CD4-positive, alpha-beta T cell treated with Interleukin-4 for 4 hours (primary cell): ENCODE measurements around the gene TRPM6.
"Not testable (repeated sequence)": the region's sequence is repeated elsewhere in the genome, so short reads cannot be mapped to it uniquely, and the experiment has no call there.

ENCODE experiments used
- DNase-seq: peaks from one replicate; pipeline ENCODE4 v3.0.0-alpha.2; 2020

TRPM6 gene, protein sequence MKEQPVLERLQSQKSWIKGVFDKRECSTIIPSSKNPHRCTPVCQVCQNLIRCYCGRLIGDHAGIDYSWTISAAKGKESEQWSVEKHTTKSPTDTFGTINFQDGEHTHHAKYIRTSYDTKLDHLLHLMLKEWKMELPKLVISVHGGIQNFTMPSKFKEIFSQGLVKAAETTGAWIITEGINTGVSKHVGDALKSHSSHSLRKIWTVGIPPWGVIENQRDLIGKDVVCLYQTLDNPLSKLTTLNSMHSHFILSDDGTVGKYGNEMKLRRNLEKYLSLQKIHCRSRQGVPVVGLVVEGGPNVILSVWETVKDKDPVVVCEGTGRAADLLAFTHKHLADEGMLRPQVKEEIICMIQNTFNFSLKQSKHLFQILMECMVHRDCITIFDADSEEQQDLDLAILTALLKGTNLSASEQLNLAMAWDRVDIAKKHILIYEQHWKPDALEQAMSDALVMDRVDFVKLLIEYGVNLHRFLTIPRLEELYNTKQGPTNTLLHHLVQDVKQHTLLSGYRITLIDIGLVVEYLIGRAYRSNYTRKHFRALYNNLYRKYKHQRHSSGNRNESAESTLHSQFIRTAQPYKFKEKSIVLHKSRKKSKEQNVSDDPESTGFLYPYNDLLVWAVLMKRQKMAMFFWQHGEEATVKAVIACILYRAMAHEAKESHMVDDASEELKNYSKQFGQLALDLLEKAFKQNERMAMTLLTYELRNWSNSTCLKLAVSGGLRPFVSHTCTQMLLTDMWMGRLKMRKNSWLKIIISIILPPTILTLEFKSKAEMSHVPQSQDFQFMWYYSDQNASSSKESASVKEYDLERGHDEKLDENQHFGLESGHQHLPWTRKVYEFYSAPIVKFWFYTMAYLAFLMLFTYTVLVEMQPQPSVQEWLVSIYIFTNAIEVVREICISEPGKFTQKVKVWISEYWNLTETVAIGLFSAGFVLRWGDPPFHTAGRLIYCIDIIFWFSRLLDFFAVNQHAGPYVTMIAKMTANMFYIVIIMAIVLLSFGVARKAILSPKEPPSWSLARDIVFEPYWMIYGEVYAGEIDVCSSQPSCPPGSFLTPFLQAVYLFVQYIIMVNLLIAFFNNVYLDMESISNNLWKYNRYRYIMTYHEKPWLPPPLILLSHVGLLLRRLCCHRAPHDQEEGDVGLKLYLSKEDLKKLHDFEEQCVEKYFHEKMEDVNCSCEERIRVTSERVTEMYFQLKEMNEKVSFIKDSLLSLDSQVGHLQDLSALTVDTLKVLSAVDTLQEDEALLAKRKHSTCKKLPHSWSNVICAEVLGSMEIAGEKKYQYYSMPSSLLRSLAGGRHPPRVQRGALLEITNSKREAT (N-terminal part only)

DNA sequence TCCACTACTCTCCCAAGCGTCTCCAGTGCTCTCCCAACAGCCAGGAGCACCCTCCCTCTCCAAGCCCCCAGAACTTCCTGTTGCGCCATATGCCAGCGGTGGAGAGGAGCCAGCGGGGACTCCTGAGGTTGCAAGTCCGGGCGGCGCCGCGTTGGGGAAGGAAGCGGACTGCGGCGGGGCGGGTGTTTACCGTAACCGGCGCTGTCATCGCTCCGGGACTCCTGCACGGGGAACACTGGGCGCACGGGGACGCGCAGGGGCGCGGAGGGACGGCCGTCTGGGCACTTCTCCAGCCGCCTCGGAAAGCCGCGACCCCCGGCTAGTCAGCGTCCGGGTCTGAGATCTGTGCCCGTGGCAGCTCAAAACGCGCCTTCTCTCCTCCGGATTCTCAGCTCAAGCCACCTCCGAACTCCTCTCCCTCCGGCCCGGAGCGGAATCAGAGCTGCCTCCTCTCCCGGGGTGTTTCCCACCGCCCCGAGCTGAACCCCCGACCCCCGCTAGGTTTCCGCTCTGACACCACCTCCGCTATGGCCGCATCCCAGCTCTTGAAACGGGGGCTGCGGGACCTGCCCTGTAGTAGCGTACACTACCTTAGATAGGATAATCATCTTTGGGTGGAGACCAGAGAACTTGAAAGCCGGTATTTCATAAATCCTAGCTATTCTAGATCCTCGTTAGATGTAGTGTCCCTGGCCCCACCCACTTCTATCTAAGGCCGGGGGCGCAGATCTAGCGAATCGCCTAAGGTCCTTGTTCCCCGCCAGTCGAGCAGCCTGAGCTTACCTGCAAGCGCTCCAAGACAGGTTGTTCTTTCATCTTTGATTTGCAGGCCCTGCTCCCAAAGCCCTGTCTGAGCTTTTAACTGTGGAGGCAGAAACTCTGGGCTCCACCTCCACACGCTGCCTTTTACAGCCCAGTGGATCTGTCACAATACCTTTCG lies at the start of gene TRPM6:
Gene TRPM6, minus strand, starts transcription at position 881 of the 940 bp plus-strand sequence. Its CDS starts 65 bp downstream, at position 816.
- DNase-seq: peak; percentile 20

DNA sequence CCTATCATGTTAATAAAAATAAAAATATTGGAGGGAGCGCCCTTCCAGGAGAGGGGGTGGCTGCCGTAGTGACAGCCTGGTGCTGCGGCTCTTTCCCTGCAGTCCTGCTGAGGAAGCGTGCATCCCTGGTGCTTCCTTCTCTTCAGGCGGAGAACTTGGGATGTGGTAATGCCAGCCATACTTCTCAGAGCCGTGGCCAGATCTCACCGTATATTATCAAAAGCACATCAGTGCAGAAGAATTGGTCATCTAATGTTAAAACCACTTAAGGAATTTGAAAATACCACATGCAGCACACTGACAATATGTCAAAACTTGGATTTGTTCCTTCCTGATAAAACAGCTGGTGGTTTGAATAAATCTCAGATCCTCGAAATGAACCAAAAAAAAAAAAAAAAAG lies 47.3 kb upstream of the TRPM6 start:
- DNase-seq: no peak

DNA sequence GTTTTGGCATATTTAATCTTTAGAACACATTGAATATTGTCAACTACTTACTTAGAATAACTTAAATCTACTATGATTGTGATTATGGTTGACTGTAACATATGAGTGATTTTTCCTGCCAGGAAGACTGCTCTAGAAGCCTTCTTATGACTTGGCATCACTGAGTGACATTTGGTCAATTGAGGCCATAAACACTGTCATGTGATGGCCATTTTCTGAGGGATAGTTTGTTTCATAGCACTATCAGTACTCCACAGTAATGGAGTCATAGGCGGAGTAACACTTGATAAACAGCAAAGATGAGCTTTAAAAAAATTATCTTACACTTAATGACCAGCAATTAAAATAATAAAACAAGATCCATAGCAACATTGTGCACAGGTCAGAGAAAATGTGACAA lies 34.0 kb upstream of the TRPM6 start:
- no peak for DNase-seq

DNA sequence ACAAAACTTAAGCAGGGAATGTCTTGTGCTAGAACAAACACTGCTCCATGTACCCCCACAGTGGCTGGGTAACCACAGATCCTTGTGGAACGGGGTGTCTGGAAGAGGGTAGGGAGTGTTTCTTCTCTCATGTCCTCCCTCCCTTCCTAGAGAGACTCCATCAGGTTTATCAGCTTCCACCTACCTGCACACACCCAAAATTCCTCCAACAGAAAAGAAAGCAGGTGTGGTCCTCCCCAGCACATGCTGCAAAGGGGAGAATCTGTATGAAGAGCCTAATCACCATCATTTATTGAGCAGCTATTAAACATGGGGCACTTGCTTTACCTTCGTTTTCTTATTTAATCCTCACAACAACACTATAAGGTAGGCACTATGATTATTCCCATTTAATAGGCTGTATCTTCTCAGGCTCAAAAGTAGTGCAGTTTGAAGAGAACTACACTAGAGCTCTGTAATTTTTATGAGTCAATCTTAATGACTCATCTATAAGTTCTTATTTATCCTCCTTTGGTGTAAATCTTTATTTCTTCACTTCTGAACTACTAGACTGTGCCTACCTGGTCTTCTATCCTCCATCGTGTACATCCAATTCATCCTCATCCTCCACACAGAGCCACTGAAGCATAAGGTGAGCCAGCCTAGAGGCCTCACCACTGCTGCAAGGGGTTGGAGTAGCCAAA lies 33.4 kb upstream of the TRPM6 start:
- DNase-seq: no peak

DNA sequence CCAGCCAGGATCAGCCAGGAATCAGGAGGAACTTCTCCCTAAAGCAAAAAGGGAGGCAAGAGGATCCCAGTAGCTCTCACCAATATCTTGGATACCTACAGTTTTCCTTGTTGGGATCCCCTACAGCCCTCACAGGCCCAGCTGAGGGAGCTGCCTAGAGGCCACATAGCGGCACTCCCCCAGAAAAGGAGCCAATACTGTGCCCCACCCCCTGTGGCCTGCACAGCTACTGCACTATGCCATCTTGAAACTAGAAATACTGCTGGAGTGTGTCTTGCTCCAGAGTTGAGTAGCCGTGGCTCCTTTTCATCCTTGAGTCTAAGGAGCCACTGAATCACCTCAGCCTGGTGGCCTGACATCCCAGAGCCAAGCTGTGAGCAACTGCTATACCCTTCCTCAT lies 22.3 kb upstream of the TRPM6 start:
- DNase-seq: no peak

DNA sequence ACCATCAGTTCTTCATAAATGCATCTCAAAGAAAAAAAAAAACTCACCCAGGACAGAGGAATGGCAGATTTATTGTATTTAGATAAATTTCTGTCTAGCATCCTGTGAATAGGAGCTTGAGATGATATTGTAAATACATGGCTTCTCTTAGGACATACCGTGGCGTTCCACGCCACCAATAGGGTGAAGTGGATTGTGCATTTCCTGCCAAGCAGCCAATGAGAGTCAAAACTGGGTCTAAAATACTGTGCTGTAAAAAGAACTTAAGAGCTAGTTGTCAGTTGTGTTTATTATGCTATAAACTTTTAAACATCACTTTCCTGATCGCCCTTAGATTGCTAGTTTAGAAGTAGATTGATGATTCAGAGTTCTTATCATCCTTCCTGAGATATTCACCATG lies 20.9 kb upstream of the TRPM6 start:
- no peak for DNase-seq

DNA sequence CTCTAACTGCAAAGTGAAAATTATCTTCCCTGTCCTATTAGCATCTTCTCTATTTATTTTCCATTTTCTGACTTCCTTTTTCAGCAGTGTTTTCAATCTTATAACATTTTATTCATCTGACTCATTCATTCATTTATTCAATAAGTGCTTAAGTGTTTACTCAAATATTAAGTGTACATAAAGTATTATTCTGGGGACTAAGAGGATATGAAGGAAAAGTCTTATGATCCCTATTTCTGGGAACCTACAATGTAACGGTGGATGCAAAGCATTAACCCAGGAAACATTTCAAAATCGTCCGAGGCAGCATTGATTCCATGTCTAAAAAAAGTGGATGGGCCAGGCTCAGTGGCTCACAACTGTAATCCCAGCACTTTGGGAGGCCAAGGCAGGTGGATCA lies 19.4 kb upstream of the TRPM6 start:
- DNase-seq: no peak

DNA sequence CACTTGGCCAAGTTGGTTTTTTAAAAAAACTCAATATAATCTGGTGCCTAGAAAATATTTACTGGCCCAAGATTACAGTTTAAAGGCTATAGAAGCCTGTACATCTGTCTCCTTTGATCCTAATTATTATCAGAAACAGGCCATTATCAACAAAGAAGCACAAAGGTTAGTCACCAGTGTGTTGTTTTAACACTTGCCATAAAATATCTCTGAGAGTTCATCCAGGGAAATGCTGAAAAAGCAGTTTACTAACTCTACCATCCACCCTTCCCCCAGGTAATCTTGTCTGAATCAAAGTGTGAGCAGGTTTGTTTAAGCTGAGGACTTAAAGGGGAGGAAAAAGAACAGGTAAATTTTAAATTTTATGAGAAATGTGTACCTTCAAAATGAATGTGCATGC lies 13.3 kb upstream of the TRPM6 start:
- DNase-seq: no peak

DNA sequence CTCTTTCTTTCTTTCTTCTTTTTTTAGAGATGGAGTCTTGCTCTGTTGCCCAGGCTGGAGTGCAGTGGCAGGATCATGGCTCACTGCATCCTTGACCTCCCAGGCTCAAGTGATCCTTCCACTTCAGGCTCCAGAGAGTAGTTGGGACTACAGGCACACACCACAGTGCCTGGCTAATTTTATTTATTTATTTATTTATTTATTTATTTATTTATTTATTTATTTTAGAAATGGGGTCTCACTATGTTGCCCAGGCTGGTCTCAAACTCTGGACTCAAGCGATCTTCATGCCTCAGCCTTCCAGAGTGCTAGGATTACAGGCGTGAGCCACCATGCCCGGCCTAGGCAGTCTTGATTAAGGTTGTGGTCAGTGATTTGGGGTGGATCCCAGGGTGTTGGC lies 728 bp upstream of the TRPM6 start:
- not testable (repeated sequence) for DNase-seq

DNA sequence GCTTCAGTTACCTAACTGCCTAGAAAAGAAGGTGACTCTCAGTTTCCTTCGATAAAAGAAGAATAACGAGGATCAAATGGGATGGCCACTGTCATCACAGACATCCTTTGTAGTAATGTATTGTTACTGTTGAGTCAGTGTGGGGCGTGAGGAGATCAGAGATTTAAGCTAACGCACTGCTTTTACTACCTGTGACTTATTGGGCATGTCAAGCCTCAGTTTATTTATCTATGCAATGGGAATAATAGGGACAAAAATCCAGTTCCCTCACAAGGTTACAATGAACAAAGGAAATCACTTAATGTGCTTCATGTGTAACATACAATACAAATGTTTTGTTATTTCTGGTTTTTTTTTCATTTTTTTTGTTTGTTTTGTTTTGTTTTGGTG lies 255 bp upstream of the TRPM6 start:
- no peak for DNase-seq

DNA sequence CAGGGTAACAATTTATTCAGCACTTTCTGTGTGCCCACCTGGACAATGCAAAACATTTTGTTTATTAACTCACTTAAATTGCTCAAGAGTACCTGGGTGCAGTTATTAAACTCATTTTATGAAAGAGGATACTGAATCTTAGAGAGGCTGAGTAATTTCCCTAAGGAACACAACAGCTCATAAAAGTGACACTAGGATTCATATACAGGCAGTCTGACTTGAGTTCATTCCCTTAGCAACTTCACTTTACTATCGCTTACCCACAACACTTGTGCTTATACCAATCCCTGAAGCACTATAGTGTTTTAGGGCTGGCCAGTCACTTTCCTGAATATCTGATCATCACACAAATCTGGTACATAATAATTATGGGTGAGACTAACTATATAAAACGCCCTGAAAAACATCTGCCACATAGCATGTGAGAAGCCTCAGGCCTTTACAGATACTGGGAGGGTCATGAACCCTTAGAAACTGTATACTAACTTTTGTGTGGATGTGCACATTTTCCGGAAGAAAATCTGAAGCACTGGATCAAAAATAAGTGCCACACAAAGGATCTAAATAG lies 11.3 kb downstream of the TRPM6 start:
- no peak for DNase-seq

DNA sequence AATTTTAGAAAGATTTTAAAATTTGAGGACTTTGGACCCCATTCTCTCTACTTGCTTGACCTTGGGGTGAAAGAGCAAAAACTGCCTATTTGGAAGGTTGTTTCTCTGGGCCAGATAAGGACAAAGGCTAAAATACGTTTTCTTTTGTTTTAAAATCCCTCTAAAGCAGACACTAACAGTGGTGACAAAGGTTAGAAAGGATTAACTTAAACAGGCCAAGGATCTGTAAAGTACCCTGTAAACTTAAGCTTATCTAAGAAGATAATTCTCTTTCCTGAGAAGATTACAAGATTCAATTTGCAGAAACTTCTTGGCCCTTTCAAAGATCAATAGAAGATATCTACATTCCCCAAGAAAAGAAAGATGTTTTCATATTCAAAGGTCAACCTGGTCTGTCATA lies 12.1 kb downstream of the TRPM6 start:
- no peak for DNase-seq

DNA sequence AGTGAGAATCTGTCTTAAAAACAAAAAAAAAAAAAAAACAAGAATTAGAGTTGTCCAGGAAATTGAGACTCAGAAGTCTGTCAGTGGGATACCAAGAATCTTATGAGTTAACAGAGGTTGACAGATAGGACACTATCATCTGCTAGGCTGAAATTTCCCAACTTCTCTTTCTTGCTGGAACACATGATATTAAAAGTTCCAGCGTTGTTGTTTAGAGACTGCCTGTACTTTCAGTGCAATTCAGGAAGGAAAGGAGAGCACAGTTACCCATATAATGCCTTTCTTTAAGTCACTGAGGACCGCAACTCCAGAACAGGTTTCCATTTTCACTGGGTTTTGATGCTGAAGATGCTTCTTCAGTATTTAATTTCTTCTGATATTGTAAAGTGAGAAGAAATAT lies 13.5 kb downstream of the TRPM6 start:
- DNase-seq: no peak

DNA sequence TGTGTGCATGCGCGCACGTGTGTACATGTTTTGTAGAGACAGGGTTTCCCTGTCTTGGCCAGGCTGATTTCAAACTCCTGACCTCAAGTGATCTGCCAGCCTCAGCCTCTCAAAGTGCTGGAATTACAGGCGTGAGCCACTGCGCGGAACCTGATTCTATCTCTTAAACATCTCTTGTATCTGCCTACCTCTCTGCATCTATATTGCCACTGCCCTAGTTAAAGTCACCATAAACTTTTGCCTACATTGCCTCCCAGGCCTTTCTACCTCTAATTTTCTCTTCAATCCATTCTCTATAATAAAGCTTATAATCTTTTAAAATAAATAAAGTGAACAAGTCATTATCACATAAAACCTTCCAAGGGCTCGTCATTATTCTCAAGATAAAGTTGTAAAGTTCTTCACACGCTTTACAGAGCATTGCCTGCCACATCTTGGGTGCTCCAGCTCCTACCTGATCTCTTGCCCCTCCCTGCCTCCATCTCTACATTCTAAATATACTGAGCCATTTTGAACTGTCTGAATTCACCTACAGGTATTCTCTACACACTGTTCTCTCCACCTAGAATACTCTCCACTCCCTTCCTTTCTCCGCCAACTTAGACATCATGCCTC lies 15.0 kb downstream of the TRPM6 start:
- DNase-seq: no peak

DNA sequence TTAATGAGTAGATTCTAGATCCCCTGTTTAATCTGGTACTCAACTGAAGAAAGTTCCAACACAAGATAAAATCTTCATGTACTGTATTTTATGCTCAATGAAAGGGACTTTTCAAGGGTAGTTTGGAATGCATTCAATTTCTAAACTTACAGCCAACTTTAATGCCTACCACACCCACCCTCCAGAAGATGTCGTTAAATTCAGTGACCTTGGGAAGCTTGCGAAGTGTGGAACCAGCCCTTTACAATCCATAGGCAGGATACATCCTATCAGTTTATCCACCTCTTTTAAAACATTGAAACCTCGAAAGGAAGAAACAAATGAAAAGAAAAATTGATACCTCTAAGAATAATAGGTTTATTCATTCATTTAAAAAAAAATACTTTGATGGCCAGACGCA lies 20.2 kb downstream of the TRPM6 start:
- DNase-seq: no peak

DNA sequence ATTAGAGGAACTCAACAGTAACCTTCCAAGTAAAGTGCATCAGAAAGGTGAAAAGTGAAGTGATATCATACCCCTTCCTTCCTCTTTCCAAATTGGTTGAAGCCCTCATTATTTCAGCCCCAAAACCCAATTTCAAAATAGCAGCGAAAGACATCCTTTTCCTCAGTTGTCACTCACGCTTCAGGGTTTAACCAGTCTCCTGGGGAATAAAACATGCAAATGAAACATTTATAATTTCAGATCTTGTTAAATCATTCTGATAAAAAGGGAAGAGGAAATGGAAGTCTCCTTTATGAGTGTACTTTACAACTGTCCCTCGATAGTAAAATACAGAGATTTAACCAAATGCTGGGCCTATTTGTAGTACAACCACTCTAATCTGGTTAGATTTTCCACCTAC lies 22.5 kb downstream of the TRPM6 start:
- DNase-seq: no peak

DNA sequence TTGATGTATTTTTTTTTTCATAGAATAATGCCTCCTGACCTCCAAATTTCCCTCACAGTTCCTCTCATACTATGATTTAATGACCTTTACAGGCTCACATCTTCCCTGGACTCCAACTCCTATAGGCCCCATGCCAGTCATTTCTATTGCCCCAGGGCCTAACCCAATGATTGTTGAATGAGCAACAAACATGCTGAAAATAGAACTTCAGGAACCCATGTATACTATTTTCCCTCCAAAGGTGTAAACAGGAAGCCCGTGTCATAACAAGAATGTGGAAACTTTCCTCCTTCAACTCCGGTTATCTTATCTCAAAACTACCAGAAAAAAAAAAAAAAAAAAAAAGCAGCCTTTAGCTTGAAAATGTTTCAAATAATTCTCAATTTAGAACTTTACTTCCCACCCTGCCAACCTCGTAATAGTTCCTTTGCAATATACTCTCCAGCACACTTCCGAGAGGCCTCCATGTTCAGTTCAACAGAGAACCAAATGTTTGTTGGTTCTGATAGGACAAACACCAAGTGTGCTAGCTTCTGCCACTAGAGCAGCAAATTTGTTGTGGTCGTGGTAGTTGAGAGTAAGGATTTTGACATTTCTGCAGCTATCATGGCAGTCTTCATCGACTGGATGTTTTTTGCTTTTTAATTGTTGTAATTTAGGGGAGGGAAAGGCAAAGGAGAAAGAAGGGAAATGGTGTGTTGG lies 25.8 kb downstream of the TRPM6 start:
- DNase-seq: no peak

DNA sequence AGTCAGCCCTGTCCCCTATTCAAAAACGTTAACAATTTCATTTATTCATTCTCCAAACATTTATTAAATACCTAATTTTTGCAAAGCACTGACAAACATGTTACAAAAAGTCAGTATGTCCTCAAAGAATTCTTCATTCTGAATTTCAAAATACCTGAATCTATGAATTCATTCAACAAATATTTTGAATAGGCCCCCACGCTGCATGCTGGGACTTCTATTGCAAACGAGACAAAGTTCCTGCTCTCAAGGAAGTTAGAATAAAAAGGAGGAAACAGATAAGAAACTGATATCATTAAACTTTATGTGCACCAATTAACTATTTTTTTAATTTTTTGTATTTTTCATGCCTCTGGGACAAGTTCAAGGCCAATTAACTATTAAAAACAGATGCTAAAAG lies 26.6 kb downstream of the TRPM6 start:
- DNase-seq: no peak

DNA sequence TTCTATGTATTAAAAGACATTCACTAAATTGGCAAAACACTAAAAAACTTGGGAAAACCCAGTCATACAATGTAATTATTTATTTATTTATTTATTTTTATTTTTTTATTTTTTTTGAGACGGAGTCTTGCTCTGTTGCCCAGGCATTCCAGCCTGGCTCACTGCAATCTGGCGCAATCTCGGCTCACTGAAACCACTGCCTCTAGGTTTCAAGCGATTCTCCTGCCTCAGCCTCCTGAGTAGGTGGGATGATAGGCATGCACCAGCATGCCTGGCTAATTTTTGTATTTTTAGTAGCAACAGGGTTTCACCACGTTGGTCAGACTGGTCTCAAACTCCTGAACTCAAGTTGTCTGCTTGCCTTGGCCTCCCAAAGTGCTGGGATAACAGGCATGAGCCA lies 27.5 kb downstream of the TRPM6 start:
- DNase-seq: not testable (repeated sequence)

DNA sequence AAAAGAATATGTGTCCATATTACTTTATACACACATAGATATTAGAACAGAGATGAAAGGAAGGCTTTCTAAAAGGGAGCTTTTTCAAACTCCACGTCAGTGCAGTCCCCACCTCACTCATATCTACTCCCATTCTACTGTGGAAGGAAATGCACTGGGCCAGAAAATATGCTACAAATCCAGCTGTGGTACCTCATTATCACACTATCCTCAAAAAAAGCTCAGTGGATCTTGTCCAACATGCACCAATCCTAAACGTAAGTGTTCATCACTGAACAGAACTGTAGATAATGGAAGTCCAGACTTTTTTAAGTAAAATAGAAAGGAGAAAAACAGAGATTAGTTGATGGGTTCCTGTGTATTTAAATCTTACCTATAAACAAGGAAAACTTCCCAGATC lies 27.9 kb downstream of the TRPM6 start:
- DNase-seq: no peak
